Mesenchymal stem cell (in vitro differentiated cells and primary cell): ENCODE measurements around the gene HTRA2.

ENCODE experiments used
- DNase-seq: peaks from one replicate; pipeline ENCODE4 v3.0.0-alpha.2; 2013
- H2AFZ ChIP-seq: one replicate; pipeline ENCODE4 v1.6.1; 2013; ENCODE audit warnings: low read depth, mild to moderate bottlenecking, control low read depth, inconsistent platforms, low read length, moderate library complexity
- H2AK5ac ChIP-seq: 2 replicates; pipeline ENCODE4 v1.6.1; 2013; ENCODE audit warnings: low read length, moderate library complexity, mild to moderate bottlenecking, inconsistent platforms; ENCODE audit not compliant: severe bottlenecking
- H2BK120ac ChIP-seq: one replicate; pipeline ENCODE4 v1.6.1; 2013; ENCODE audit warnings: low read depth, mild to moderate bottlenecking, inconsistent platforms, low read length, moderate library complexity
- H2BK12ac ChIP-seq, 2 experiments: one replicate each; pipeline ENCODE4 v1.6.1; 2013; ENCODE audit warnings: inconsistent platforms in 2 of 2, low read length in 2 of 2, mild to moderate bottlenecking in 2 of 2, moderate library complexity in 2 of 2, control low read depth in 1 of 2
- H2BK15ac ChIP-seq: one replicate; pipeline ENCODE4 v1.6.1; 2013; ENCODE audit warnings: mild to moderate bottlenecking, low read depth, inconsistent platforms; ENCODE audit not compliant: poor library complexity, severe bottlenecking
- H2BK5ac ChIP-seq: 2 replicates; pipeline ENCODE4 v1.6.1; 2013; ENCODE audit warnings: low read depth, mild to moderate bottlenecking, low read length, control low read depth, inconsistent platforms; ENCODE audit not compliant: poor library complexity, severe bottlenecking
- H3K14ac ChIP-seq, 2 experiments: one replicate each; pipeline ENCODE4 v1.6.1; 2013; ENCODE audit warnings: inconsistent platforms in 2 of 2, low read length in 2 of 2, control low read depth in 1 of 2, mild to moderate bottlenecking in 1 of 2, moderate library complexity in 1 of 2
- H3K18ac ChIP-seq, 2 experiments: one replicate each; pipeline ENCODE4 v1.6.1; 2013; ENCODE audit warnings: inconsistent platforms in 2 of 2, low read length in 2 of 2, control low read depth in 1 of 2, low read depth in 1 of 2, mild to moderate bottlenecking in 1 of 2
- H3K23ac ChIP-seq, 2 experiments: one replicate each; pipeline ENCODE4 v1.6.1; 2013; ENCODE audit warnings: inconsistent platforms in 2 of 2, low read length in 2 of 2, mild to moderate bottlenecking in 2 of 2, moderate library complexity in 2 of 2, control low read depth in 1 of 2
- H3K27ac ChIP-seq: 2 replicates; pipeline ENCODE4 v1.5.1; 2013; ENCODE audit warnings: mild to moderate bottlenecking, moderate library complexity, low read length, control low read depth, inconsistent platforms; ENCODE audit not compliant: poor library complexity, severe bottlenecking
- H3K27me3 ChIP-seq, 2 experiments: 2 replicates each; pipeline versions ENCODE4 v1.6.1 to v1.7.0; 2013; ENCODE audit warnings: low read length in 2 of 2, mild to moderate bottlenecking in 2 of 2, moderate library complexity in 2 of 2, control low read depth in 1 of 2, inconsistent platforms in 1 of 2; ENCODE audit not compliant: control insufficient read depth in 1 of 2, insufficient read depth in 1 of 2
- H3K36me3 ChIP-seq, 2 experiments: 2 replicates each; pipeline versions ENCODE4 v1.6.1 to v1.7.0; 2013; ENCODE audit warnings: low read length in 2 of 2, control low read depth in 1 of 2, inconsistent platforms in 1 of 2, low read depth in 1 of 2, mild to moderate bottlenecking in 1 of 2; ENCODE audit not compliant: insufficient read depth in 2 of 2, control insufficient read depth in 1 of 2
- H3K4ac ChIP-seq, 2 experiments: one replicate each; pipeline ENCODE4 v1.6.1; 2013; ENCODE audit warnings: inconsistent platforms in 2 of 2, low read length in 2 of 2, mild to moderate bottlenecking in 2 of 2, moderate library complexity in 2 of 2, control low read depth in 1 of 2, low read depth in 1 of 2
- H3K4me1 ChIP-seq: 2 replicates; pipeline ENCODE4 v1.6.1; 2013; ENCODE audit warnings: low read depth, low read length, control low read depth; ENCODE audit not compliant: control insufficient read depth, insufficient read depth
- H3K4me2 ChIP-seq: 2 replicates; pipeline ENCODE4 v1.6.1; 2013; ENCODE audit warnings: low read length, mild to moderate bottlenecking, inconsistent platforms; ENCODE audit not compliant: poor library complexity, severe bottlenecking
- H3K4me3 ChIP-seq, 2 experiments: 2 replicates each; pipeline versions ENCODE4 v1.5.1 to v1.7.0; 2013; ENCODE audit warnings: low read length in 2 of 2, mild to moderate bottlenecking in 2 of 2, control low read depth in 1 of 2, low read depth in 1 of 2; ENCODE audit not compliant: insufficient read depth in 1 of 2
- H3K79me1 ChIP-seq: replicated peaks from 2 replicates; pipeline ENCODE4 v1.6.1; 2013; ENCODE audit warnings: mild to moderate bottlenecking, control low read depth, low read length, inconsistent platforms; ENCODE audit not compliant: poor library complexity, severe bottlenecking
- H3K9ac ChIP-seq: 2 replicates; pipeline ENCODE4 v1.7.0; 2013; ENCODE audit warnings: mild to moderate bottlenecking, low read length, moderate library complexity
- H3K9me3 ChIP-seq: 2 replicates; pipeline ENCODE4 v1.7.0; 2013; ENCODE audit warnings: mild to moderate bottlenecking, low read length; ENCODE audit not compliant: control insufficient read depth
- H4K8ac ChIP-seq: one replicate; pipeline ENCODE4 v1.6.1; 2013; ENCODE audit warnings: inconsistent platforms, mild to moderate bottlenecking, low read length, moderate library complexity
- H4K91ac ChIP-seq: one replicate; pipeline ENCODE4 v1.6.1; 2013; ENCODE audit warnings: mild to moderate bottlenecking, low read length, inconsistent platforms
- WGBS: methylation state at CpG from one replicate; pipeline ENCODE4 v1.1.7; 2013; ENCODE audit warnings: mixed read lengths; 5-methylcytosine and 5-hydroxymethylcytosine counted together

HTRA2 gene

GRCh38 chr2:74533464-74533863, 3.7 kb downstream of the HTRA2 start:
- no peak overlapping the region for H3K23ac ChIP-seq
- no peak overlapping the region for H3K4ac ChIP-seq
- H2BK120ac ChIP-seq: no peak overlapping the region
- H2AFZ ChIP-seq: no peak overlapping the region
- peaks cover 19 to 33% of the 10 kb centered on the region in 2 experiments for H3K36me3 ChIP-seq
- no peak overlapping the region for H3K9ac ChIP-seq
- no peak overlapping the region for H2BK12ac ChIP-seq
- H3K4me1 ChIP-seq: peaks cover 9% of the 10 kb centered on the region
- no peak overlapping the region for H2BK5ac ChIP-seq
- DNase-seq: no peak
- no peak overlapping the region for H2AK5ac ChIP-seq
- no peaks in the 10 kb centered on the region for H3K9me3 ChIP-seq
- no peak overlapping the region for H3K27ac ChIP-seq
- H3K18ac ChIP-seq: no peak overlapping the region
- no peak overlapping the region for H3K14ac ChIP-seq
- no peak overlapping the region for H4K91ac ChIP-seq
- peaks cover 16% of the 10 kb centered on the region for H3K79me1 ChIP-seq
- no peak overlapping the region for H3K4me3 ChIP-seq
- no peak overlapping the region for H2BK15ac ChIP-seq
- no peak overlapping the region for H3K4me2 ChIP-seq
- H3K27me3 ChIP-seq: peaks cover 0 to 4% of the 10 kb centered on the region in 2 experiments
- no peak overlapping the region for H4K8ac ChIP-seq
- WGBS: 96% methylated on average over 4 of the region's 4 CpGs

- Histone ChIP-seq H3K79me1 (peaks cover 14% of the 10 kb centered on the region), H3K9ac (no peak overlapping the region), H3K36me3 (peaks cover 19 to 33% of the 10 kb centered on the region in 2 experiments), H3K4ac (no peak overlapping the region), H3K14ac (no peak overlapping the region), H2BK12ac (no peak overlapping the region), H2BK15ac (no peak overlapping the region), H3K4me1 (peaks cover 7% of the 10 kb centered on the region), H4K8ac (no peak overlapping the region), H3K9me3 (no peaks in the 10 kb centered on the region), H3K4me2 (no peak overlapping the region), H3K18ac (no peak overlapping the region), H2AK5ac (no peak overlapping the region), H3K23ac (no peak overlapping the region), H3K27me3 (peaks cover 0 to 5% of the 10 kb centered on the region in 2 experiments), H2AFZ (no peak overlapping the region), H3K4me3 (no peak overlapping the region), H4K91ac (no peak overlapping the region), H2BK120ac (no peak overlapping the region), H2BK5ac (no peak overlapping the region), H3K27ac (no peak overlapping the region)
- no peak for DNase-seq
- WGBS: 91% methylated on average over 12 of the region's 12 CpGs
These were observed 4.7 kb downstream of the HTRA2 start for GRCh38 chr2:74534411-74534810.

DNA sequence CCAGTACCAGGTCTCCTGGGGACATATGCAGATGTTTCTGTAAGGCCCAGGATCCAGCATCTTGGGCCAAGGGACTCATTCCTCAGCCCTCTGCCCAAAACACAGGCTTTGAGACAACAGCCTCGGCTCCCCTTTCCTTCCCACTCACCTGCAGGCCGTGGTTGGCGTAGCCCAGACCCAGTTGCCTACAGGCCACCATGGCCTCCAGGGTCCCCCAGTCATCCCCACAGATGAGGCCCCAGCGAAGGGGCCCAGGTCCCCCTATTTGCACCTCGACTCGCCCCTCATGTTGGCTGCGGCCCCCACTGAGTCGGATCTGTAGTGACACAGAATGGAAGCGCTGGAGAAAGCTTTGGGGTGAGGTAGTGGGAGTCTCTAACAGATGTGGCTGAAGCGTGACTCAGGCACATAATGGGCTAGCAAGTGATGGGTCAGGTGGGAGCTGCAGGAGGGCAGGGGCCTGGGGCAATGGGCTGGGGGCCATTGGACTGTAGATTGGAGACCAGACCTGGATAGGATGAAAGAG, 5.8 kb downstream of the HTRA2 start:
- H2AFZ ChIP-seq: no peak overlapping the region
- no peak overlapping the region for H3K18ac ChIP-seq
- no peak overlapping the region for H3K14ac ChIP-seq
- DNase-seq: no peak
- no peak overlapping the region for H4K8ac ChIP-seq
- H3K9ac ChIP-seq: no peak overlapping the region
- no peak overlapping the region for H3K4me3 ChIP-seq
- no peak overlapping the region for H3K23ac ChIP-seq
- no peak overlapping the region for H2BK120ac ChIP-seq
- H3K4me2 ChIP-seq: no peak overlapping the region
- 96% methylated on average over 10 of the region's 10 CpGs for WGBS
- H3K4me1 ChIP-seq: peaks cover 4% of the 10 kb centered on the region
- H2BK5ac ChIP-seq: no peak overlapping the region
- no peak overlapping the region for H3K4ac ChIP-seq
- H4K91ac ChIP-seq: no peak overlapping the region
- peaks cover 19 to 33% of the 10 kb centered on the region in 2 experiments for H3K36me3 ChIP-seq
- H3K79me1 ChIP-seq: peaks cover 10% of the 10 kb centered on the region
- H3K27ac ChIP-seq: no peak overlapping the region
- no peak overlapping the region for H2AK5ac ChIP-seq
- H2BK12ac ChIP-seq: no peak overlapping the region
- H2BK15ac ChIP-seq: no peak overlapping the region
- no peaks in the 10 kb centered on the region for H3K9me3 ChIP-seq
- H3K27me3 ChIP-seq: peaks cover 0 to 5% of the 10 kb centered on the region in 2 experiments

- WGBS: 95% methylated on average over 21 of the region's 23 CpGs
- no peak overlapping the region for H2BK120ac ChIP-seq
- H3K79me1 ChIP-seq: peaks cover 5% of the 10 kb centered on the region
- no peaks in the 10 kb centered on the region for H3K4me1 ChIP-seq
- H3K18ac ChIP-seq: no peak overlapping the region
- H2BK12ac ChIP-seq: no peak overlapping the region
- H4K91ac ChIP-seq: no peak overlapping the region
- no peak overlapping the region for H3K4ac ChIP-seq
- H3K36me3 ChIP-seq: peaks cover 19 to 29% of the 10 kb centered on the region in 2 experiments
- no peak overlapping the region for H3K14ac ChIP-seq
- H3K27me3 ChIP-seq: peaks cover 0 to 5% of the 10 kb centered on the region in 2 experiments
- H2BK5ac ChIP-seq: no peak overlapping the region
- no peak overlapping the region for H3K23ac ChIP-seq
- no peak overlapping the region for H2AFZ ChIP-seq
- no peak overlapping the region for H2BK15ac ChIP-seq
- DNase-seq: no peak
- H3K27ac ChIP-seq: no peak overlapping the region
- H3K4me3 ChIP-seq: no peak overlapping the region
- H3K9ac ChIP-seq: peak overlapping the region; percentile 25
- no peaks in the 10 kb centered on the region for H3K9me3 ChIP-seq
- H4K8ac ChIP-seq: no peak overlapping the region
- no peak overlapping the region for H3K4me2 ChIP-seq
- no peak overlapping the region for H2AK5ac ChIP-seq
These were observed 6.6 kb downstream of the HTRA2 start for GRCh38 chr2:74536166-74536950.
